Measurements from ENCODE around the gene RRM2.

RRM2 gene

GRCh38 chr2:10158681-10159080, 36.1 kb downstream of the RRM2 start:
- no peak for DNase-seq (ENCODE audit: low read depth)

- DNase-seq (ENCODE audit: low read depth), result no peak
Observed at GRCh38 chr2:10159086-10159485, 36.5 kb downstream of the RRM2 start.

GRCh38 chr2:10159581-10160131, 37.1 kb downstream of the RRM2 start:
- DNase-seq (ENCODE audit: low read depth), result no peak

GRCh38 chr2:10160203-10160955, 37.8 kb downstream of the RRM2 start:
- DNase-seq (ENCODE audit: low read depth), result no peak

GRCh38 chr2:10161206-10161931, 38.8 kb downstream of the RRM2 start:
- no peak for DNase-seq (ENCODE audit: low read depth)

- peak; percentile 25 for DNase-seq (ENCODE audit: low read depth)
Observed at GRCh38 chr2:10161961-10162441, 39.5 kb downstream of the RRM2 start.

- DNase-seq (ENCODE audit: low read depth), result no peak
Observed at GRCh38 chr2:10162586-10163497, 40.3 kb downstream of the RRM2 start.

- no peak for DNase-seq (ENCODE audit: low read depth)
Observed at GRCh38 chr2:10163498-10164486, 41.3 kb downstream of the RRM2 start.

- no peak for DNase-seq (ENCODE audit: low read depth)
Observed at GRCh38 chr2:10164601-10165000, 42.1 kb downstream of the RRM2 start.

GRCh38 chr2:10165282-10165681, 42.7 kb downstream of the RRM2 start:
- no peak for DNase-seq (ENCODE audit: low read depth)

- DNase-seq (ENCODE audit: low read depth), result no peak
Observed at GRCh38 chr2:10165861-10166675, 43.5 kb downstream of the RRM2 start.

- DNase-seq (ENCODE audit: low read depth), result no peak
Observed at GRCh38 chr2:10166676-10167292, 44.2 kb downstream of the RRM2 start.

- DNase-seq (ENCODE audit: low read depth), result no peak
Observed at GRCh38 chr2:10167316-10167715, 44.8 kb downstream of the RRM2 start.

GRCh38 chr2:10168221-10168620, 45.7 kb downstream of the RRM2 start:
- DNase-seq (ENCODE audit: low read depth), result no peak

- DNase-seq (ENCODE audit: low read depth), result no peak
Observed at GRCh38 chr2:10169053-10169578, 46.6 kb downstream of the RRM2 start.

- DNase-seq (ENCODE audit: low read depth), result no peak
Observed at GRCh38 chr2:10169581-10169980, 47.0 kb downstream of the RRM2 start.

GRCh38 chr2:10170256-10170655, 47.7 kb downstream of the RRM2 start:
- no peak for DNase-seq (ENCODE audit: low read depth)

GRCh38 chr2:10171006-10171800, 48.7 kb downstream of the RRM2 start:
- no peak for DNase-seq (ENCODE audit: low read depth)
